ENCODE data around the gene MGAT1.
"Not testable (repeated sequence)": the region's sequence is repeated elsewhere in the genome, so short reads cannot be mapped to it uniquely, and the experiment has no call there.

Gene MGAT1

GRCh38 chr5:180785121-180785781, 17.4 kb downstream of the MGAT1 start:
- DNase-seq (ENCODE audit: low spot score) = no peak

- no peak for DNase-seq (ENCODE audit: low spot score)
Measured at GRCh38 chr5:180784497-180785097, 18.0 kb downstream of the MGAT1 start.

- DNase-seq (ENCODE audit: low spot score) = no peak
Measured at GRCh38 chr5:180783340-180784052, 19.1 kb downstream of the MGAT1 start.

GRCh38 chr5:180782748-180783147, 19.9 kb downstream of the MGAT1 start:
- DNase-seq (ENCODE audit: low spot score) = no peak

- not testable (repeated sequence) for DNase-seq (ENCODE audit: low spot score)
Measured at GRCh38 chr5:180781900-180782326, 20.7 kb downstream of the MGAT1 start.

GRCh38 chr5:180779985-180780610, 22.5 kb downstream of the MGAT1 start:
- no peak for DNase-seq (ENCODE audit: low spot score)

GRCh38 chr5:180777475-180777874, 25.1 kb downstream of the MGAT1 start:
- no peak for DNase-seq (ENCODE audit: low spot score)

GRCh38 chr5:180776376-180776775, 26.2 kb downstream of the MGAT1 start:
- DNase-seq (ENCODE audit: low spot score) = no peak

GRCh38 chr5:180775624-180776023, 27.0 kb downstream of the MGAT1 start:
- no peak for DNase-seq (ENCODE audit: low spot score)

- DNase-seq (ENCODE audit: low spot score) = no peak
Measured at GRCh38 chr5:180771839-180772238, 30.8 kb downstream of the MGAT1 start.

- no peak for DNase-seq (ENCODE audit: low spot score)
Measured at GRCh38 chr5:180769821-180770220, 32.8 kb downstream of the MGAT1 start.

GRCh38 chr5:180755601-180756000, 47.0 kb downstream of the MGAT1 start:
- no peak for DNase-seq (ENCODE audit: low spot score)

GRCh38 chr5:180744253-180744652, 58.4 kb downstream of the MGAT1 start:
- no peak for DNase-seq (ENCODE audit: low spot score)

GRCh38 chr5:180742727-180743126, 59.9 kb downstream of the MGAT1 start:
- no peak for DNase-seq (ENCODE audit: low spot score)

- not testable (repeated sequence) for DNase-seq (ENCODE audit: low spot score)
Measured at GRCh38 chr5:180740953-180741352, 61.7 kb downstream of the MGAT1 start.

GRCh38 chr5:180739958-180740357, 62.6 kb downstream of the MGAT1 start, which contains the start of gene OR2Y1:
OR2Y1 (minus strand) TSS chr5:180740058; CDS start chr5:180740058, 0 bp downstream.
- DNase-seq (ENCODE audit: low spot score) = no peak

GRCh38 chr5:180739271-180739670, 63.3 kb downstream of the MGAT1 start:
- DNase-seq (ENCODE audit: low spot score) = no peak

GRCh38 chr5:180736536-180736935, 66.1 kb downstream of the MGAT1 start:
- no peak for DNase-seq (ENCODE audit: low spot score)

Measured in ecto neural progenitor cell (in vitro differentiated cells).